GM21786 (cell line): ENCODE measurements around the gene SSB.
"Not testable (repeated sequence)": the region's sequence is repeated elsewhere in the genome, so short reads cannot be mapped to it uniquely, and the experiment has no call there.

Source experiments
- ATAC-seq: cut with Tn5 transposase; IDR thresholded peaks from one replicate; pipeline ENCODE4 v1.9.1; 2021; ENCODE audit not compliant: unreplicated experiment

Gene SSB

GRCh38 chr2:169798718-169799592 is at the start of gene SSB:
Gene SSB, plus strand, starts transcription at chr2:169798871. Its CDS starts 2,090 bp downstream, at chr2:169800961.
- peak; percentile 97 for ATAC-seq

DNA sequence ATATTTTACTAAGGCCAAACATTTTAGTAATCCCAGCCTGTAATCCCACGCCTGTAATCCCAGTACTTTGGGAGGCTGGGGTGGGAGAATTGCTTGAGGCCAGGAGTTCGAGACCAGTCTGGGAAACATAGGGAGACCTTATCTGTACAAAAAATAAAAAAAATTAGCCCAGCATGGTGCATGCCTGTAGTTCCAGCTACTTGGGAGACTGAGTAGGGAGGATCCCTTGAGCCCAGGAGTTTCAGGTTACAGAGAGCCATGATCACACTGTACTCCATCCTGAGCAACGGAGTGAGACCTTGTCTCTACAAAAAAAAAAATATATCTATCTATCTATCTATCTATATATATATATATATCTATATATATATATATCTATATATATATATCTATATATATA is 45.9 kb upstream of the SSB start:
- ATAC-seq: no peak

- no peak for ATAC-seq
Measured at GRCh38 chr2:169755083-169755870, 43.4 kb upstream of the SSB start.

DNA sequence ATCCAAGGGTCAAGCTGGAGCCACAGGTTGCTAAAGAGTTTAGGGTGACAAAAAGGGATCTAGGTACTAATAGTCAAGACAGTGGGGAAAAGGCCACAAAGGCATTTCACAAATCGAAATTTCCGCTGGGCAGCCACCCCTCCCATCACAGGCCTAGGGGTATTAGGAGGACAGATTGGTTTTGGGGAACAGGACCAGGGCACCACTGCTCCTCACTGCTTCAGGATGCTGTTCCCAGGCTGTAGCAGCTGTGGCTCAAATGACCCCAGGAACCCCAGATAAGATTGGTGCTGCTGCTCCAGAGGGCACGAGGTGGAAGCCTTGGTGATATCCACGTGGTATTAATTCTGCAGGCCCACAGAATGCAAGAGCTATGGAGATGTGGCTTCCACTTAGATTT is 42.3 kb upstream of the SSB start:
- ATAC-seq: no peak

- ATAC-seq: no peak
Measured at GRCh38 chr2:169757356-169757755, 41.3 kb upstream of the SSB start.

GRCh38 chr2:169757778-169758177 is 40.9 kb upstream of the SSB start:
- no peak for ATAC-seq

- ATAC-seq: no peak
Measured at GRCh38 chr2:169759987-169760386, 38.7 kb upstream of the SSB start.

- not testable (repeated sequence) for ATAC-seq
Measured at GRCh38 chr2:169760798-169761197, 37.9 kb upstream of the SSB start.

GRCh38 chr2:169761251-169761969 is 37.3 kb upstream of the SSB start:
- no peak for ATAC-seq

GRCh38 chr2:169761970-169762292 is 36.7 kb upstream of the SSB start:
- no peak for ATAC-seq

DNA sequence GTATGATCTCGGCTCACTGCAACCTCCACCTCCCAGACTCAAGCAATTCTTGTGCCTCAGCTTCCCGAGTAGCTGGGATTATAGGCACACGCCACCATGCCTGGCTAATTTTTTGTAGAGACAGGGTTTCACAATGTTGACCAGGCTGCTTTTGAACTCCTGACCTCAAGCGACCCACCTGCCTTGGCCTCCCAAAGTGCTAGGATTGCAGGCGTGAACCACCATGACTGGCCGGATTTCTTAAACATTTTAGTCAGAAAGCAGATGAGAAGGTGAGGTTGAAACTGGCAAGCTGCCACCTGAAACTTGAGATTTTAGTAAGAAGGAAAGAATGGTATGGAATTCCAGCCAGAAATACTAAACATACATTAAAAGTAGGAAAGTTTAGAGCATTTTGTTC is 33.1 kb upstream of the SSB start:
- ATAC-seq: no peak

DNA sequence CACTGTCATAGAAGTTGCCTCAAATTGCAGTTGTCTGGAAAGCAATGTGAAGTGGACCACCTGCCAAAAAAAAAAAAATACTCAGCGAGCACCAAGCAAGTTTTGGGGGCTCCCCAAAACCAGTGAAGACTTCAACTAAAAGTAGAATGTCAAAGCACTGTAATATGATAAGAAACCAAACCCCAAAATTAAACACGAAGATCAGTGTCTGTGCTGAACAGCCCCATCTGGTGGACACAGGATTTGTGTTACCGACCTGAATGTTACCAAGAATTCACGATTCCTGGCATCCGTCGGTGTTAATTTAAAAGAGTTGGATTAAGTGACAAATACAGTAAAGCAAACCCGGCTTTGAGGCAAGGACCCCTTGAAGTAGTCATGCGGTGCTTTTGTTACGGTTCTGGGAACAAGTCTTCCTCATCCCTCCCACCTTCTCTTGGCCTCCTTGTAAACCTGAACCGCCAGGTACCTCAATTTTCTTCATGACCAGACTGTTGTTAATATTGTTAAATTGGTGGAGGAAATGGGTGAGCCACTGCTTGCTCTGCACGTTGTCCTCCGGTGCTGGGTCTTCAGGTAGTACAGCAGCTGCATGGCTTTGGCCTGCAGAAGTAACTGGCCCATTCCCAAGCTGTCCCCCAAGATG is 31.3 kb upstream of the SSB start:
- no peak for ATAC-seq

- no peak for ATAC-seq
Measured at GRCh38 chr2:169768262-169768995, 30.2 kb upstream of the SSB start.

DNA sequence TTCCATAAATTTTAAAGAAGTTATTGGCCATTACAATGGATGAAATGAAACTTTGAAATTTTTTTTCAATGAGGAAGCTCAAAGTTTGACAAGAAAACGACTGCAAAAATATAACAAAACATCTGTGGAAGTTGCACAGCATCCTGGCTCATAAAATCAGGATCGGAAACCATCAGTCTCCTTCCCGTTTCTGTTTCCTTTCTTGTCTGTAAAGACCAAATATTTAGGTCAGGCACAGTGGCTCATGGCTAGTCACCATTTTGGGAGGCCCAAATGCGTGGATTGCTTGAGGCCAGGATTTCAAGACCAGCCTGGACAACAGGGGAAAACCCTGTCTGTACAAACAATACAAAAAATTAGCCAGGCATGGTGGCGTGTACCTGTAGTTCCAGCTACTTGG is 27.6 kb upstream of the SSB start:
- ATAC-seq: no peak

GRCh38 chr2:169771612-169772011 is 27.1 kb upstream of the SSB start:
- no peak for ATAC-seq

DNA sequence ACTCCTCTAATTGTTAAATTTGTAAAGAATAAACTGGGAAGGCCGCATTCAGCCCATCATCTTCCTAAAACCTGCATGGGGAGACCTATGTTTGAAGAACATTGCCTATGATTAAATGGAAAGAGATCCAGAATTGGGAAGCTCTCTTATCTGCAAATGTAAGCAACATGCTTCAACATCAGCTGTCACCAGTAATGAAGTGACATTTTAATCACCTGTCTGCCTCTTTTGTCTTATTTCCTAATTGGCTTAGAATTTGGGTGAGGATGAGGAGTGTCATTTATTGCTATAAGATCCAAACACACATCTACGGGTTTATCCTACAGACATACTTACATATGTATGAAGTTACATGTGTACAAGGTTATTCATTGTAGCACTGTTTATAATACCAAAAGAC is 26.0 kb upstream of the SSB start:
- ATAC-seq: no peak

DNA sequence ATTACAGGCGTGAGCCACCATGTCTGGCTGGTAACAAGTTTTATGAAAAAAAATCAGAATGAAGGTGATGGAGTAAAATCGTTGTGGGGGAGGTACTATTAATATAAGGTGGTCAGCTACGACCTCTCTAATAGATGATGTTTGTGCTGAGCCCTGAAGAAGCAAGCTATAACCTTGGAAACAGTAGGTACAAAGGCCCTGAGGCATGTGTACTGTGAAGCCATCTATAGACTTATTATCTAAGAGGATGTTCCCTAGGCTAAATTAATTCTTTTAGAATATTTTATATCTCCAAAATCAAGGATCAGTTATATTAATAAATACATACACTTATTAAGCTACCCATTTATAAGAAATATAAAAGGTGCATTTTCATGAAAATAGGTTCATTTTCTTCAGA is 23.3 kb upstream of the SSB start:
- no peak for ATAC-seq

DNA sequence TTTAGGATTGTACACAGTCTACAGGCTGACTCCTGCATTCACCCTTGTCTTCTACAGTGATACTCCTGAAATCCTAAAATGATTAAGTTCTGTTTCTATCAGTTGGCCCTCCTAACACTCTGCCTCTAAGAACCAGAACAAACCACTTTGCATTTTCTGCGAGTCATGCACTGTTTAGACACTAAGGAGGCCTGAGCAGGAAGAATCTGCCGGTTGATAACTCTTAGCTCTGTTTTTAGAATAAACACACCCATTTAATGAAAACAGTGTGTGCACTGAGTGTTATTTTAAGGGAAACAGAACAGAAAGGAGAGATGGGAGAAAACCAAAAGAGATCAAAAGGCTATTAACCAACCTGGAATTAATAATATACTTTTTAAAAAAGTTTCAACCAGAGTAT is 22.9 kb upstream of the SSB start:
- ATAC-seq: no peak

GRCh38 chr2:169776252-169776761 is 22.4 kb upstream of the SSB start:
- no peak for ATAC-seq

- no peak for ATAC-seq
Measured at GRCh38 chr2:169778446-169778845, 20.2 kb upstream of the SSB start.
